ENCODE results near the gene XXYLT1.

XXYLT1 gene

GRCh38 chr3:195073866-195074860 lies 196.8 kb downstream of the XXYLT1 start:
- in situ Hi-C loops (cut with HindIII; ENCODE audit: low sequenced_read_pairs) = no loop called here

- in situ Hi-C loops (cut with HindIII; ENCODE audit: low sequenced_read_pairs) = no loop called here
These were observed 197.9 kb downstream of the XXYLT1 start for GRCh38 chr3:195072916-195073564.

- in situ Hi-C loops (cut with HindIII; ENCODE audit: low sequenced_read_pairs) = no loop called here
These were observed 198.8 kb downstream of the XXYLT1 start for GRCh38 chr3:195071916-195072820.

- in situ Hi-C loops (cut with HindIII; ENCODE audit: low sequenced_read_pairs) = no loop called here
These were observed 199.8 kb downstream of the XXYLT1 start for GRCh38 chr3:195071011-195071728.

GRCh38 chr3:195070336-195070735 lies 200.6 kb downstream of the XXYLT1 start:
- in situ Hi-C loops (cut with HindIII; ENCODE audit: low sequenced_read_pairs) = no loop called here

GRCh38 chr3:195069501-195070251 lies 201.3 kb downstream of the XXYLT1 start:
- in situ Hi-C loops (cut with HindIII; ENCODE audit: low sequenced_read_pairs) = no loop called here

GRCh38 chr3:195068084-195069080 lies 202.6 kb downstream of the XXYLT1 start:
- in situ Hi-C loops (cut with HindIII; ENCODE audit: low sequenced_read_pairs) = no loop called here

GRCh38 chr3:195066441-195066841 lies 204.5 kb downstream of the XXYLT1 start:
- in situ Hi-C loops (cut with HindIII; ENCODE audit: low sequenced_read_pairs) = no loop called here

- in situ Hi-C loops (cut with HindIII; ENCODE audit: low sequenced_read_pairs) = no loop called here
These were observed 205.1 kb downstream of the XXYLT1 start for GRCh38 chr3:195065864-195066185.

- in situ Hi-C loops (cut with HindIII; ENCODE audit: low sequenced_read_pairs) = no loop called here
These were observed 205.7 kb downstream of the XXYLT1 start for GRCh38 chr3:195065142-195065863.

GRCh38 chr3:195064300-195064931 lies 206.5 kb downstream of the XXYLT1 start:
- in situ Hi-C loops (cut with HindIII; ENCODE audit: low sequenced_read_pairs) = no loop called here

GRCh38 chr3:195063581-195064193 lies 207.3 kb downstream of the XXYLT1 start:
- in situ Hi-C loops (cut with HindIII; ENCODE audit: low sequenced_read_pairs) = no loop called here

- in situ Hi-C loops (cut with HindIII; ENCODE audit: low sequenced_read_pairs) = no loop called here
These were observed 208.0 kb downstream of the XXYLT1 start for GRCh38 chr3:195062866-195063540.

GRCh38 chr3:195061756-195062655 lies 209.0 kb downstream of the XXYLT1 start:
- in situ Hi-C loops (cut with HindIII; ENCODE audit: low sequenced_read_pairs) = no loop called here

GRCh38 chr3:195060531-195061291 lies 210.2 kb downstream of the XXYLT1 start:
- in situ Hi-C loops (cut with HindIII; ENCODE audit: low sequenced_read_pairs) = no loop called here

All from endothelial cell of hepatic sinusoid (primary cell).